ENCODE measurements around the gene TMEM88.
"Not testable (repeated sequence)": the region's sequence is repeated elsewhere in the genome, so short reads cannot be mapped to it uniquely, and the experiment has no call there.

TMEM88 gene, protein sequence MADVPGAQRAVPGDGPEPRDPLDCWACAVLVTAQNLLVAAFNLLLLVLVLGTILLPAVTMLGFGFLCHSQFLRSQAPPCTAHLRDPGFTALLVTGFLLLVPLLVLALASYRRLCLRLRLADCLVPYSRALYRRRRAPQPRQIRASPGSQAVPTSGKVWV

DNA sequence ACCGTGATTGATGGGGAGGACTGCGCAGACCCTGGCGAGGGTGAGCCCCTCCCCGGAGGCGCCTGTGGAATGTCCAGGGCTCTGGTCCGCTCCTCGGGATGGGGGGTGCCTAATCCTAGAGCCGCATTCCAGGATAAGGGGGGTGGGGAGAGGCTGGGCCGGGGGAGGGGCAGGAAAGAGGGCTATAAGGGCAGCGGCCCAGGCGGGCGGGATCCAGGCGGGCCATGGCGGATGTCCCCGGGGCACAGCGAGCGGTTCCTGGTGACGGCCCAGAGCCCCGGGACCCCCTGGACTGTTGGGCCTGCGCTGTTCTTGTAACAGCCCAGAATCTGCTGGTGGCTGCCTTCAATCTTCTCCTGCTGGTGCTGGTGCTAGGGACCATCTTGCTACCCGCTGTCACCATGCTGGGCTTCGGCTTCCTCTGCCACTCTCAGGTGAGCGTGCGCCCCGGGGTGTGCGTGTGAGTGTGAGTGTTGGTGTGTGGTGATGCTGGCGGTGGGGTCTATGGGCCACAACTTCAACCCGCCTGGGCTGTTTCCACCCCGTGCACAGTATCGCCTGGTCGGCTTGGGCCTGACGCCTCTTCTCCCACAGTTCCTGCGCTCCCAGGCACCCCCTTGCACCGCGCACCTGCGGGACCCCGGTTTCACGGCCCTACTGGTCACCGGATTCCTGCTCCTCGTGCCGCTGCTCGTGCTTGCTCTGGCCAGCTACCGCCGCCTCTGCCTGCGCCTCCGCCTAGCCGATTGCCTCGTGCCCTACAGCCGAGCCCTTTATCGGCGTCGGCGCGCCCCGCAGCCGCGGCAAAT lies at the start of gene TMEM88:
Gene TMEM88, plus strand, starts transcription at position 216 of the 809 bp plus-strand sequence. Its CDS starts 9 bp downstream, at position 225.
- FAIRE-seq = no peak

DNA sequence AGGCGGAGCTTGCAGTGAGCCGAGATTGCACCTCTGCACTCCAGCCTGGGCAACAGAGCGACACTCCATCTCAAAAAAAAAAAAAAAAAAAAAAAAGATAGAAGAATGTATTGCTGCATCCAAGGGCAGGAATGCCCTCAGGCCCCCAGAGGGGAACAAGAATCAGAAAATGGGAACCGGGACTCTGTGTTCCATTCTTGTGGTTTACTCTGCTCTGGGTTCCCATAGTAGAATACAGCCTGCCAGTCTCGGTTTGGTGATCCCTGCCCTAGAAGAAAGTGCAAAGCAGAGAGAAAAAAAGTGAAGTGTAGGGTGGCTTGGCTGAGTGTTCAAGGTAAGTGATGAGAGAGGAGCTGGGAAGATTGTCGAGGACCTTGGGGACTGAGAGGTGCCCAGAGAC lies 48.3 kb upstream of the TMEM88 start:
- FAIRE-seq = no peak

DNA sequence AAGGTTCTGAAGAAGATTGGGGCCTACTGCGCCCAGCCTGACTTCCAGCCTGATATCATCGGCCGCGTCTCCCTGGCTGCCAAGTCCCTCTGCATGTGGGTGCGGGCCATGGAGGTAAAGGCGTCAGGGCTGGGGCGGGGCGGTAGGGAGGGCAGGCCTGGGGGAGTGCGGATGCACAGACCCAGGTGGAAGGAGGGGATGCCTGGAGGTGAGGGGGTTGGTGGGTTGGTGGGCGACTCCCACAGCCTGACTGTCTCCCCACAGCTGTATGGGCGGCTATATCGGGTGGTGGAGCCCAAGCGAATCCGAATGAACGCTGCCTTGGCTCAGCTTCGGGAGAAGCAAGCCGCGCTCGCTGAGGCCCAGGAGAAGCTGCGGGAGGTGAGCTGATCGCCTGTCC lies 47.7 kb upstream of the TMEM88 start:
- FAIRE-seq = no peak

DNA sequence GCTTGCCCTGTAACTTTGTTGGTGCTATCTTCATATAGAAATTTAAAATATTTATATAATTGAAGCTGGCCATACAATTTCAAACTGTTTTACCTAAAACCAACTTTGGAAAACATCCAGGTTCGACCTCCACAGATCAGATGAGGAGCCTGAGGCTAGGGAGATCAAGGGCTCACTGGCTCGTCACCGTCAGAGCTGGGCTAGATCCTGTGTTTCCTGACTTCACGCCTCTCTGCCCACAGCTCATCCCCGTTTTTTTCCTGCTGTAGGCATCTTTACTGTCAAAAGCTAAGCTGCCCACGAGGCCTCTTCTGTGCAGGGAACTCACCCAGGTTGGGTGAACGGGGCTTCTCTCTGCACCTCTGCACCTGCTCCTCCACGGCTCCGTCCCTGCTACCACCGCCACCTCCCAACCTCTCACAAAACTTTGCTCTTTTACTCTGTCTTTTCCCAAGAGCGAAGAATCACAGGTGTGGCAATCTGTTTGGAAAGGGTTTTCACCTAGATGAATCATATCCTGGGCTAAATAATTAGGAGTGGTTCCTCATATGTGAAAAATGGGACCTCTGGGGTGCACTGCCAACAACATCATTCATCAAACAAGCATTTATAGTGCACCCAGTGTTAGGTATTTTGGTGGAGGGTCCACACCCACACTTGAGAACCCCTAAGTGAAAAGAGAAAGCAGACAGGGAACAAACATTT lies 45.6 kb upstream of the TMEM88 start:
- no peak for FAIRE-seq

DNA sequence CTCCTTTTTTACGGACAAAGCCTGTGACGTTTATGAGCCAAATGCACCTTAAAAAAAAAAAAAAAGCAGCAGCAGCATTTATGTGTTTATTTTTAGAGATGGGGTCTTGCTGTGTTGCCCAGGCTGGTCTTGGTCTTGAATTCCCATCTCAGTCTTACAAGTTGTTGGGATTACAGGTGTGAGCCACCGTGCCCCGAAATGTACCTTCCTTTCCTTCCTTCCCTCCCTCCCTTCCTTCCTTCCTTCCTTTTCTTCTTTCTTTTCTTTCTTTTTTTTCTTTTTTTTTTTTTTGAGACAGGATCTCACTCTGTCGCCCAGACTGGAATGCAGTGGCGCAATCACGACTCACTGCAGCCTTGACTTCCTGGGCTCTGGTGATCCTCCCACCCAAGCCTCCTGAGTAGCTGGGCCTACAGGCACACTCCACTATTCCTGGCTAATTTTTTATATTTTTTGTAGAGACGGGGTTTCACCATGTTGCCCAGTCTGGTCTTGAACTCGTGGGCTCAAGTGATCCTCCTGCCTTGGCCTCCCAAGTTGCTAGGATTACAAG lies 45.0 kb upstream of the TMEM88 start:
- not testable (repeated sequence) for FAIRE-seq

DNA sequence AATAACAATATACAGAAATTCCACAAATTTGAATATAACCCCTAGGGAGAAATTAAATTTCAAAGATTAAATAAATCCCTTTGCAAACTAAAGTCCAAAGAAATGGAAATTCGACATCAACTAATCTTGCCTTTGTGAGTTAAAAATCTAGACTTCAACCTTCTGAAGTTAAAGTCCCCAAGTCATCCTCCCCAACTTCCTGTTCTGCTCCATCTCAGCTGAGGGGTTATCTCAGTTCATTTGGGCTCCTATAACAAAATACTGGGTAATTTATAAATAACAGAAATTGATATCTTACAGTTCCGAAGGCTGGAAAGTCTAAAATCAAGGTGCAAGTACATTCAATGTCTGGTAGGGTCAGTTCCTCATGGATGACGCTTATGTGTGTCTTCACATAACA lies 43.6 kb upstream of the TMEM88 start:
- FAIRE-seq = no peak

DNA sequence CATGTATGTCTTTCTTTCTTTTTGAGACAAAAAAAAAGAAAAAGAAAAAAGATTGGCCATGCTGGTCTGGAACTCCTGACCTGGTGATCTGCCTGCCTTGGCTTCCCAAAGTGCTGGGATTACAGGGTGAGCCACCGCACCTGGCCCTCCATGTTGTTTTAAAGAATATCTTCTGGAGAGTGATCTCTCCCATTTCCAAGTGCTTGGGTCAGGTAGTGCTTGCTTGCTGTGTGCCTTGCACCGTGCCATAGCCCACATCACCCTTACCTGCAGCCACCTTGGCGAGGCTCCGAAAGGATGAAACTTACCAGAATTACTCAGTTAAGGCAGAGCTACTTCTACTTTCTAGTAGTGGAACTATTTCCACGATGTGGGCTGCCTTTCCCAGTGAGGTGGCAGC lies 39.9 kb upstream of the TMEM88 start:
- FAIRE-seq = no peak

DNA sequence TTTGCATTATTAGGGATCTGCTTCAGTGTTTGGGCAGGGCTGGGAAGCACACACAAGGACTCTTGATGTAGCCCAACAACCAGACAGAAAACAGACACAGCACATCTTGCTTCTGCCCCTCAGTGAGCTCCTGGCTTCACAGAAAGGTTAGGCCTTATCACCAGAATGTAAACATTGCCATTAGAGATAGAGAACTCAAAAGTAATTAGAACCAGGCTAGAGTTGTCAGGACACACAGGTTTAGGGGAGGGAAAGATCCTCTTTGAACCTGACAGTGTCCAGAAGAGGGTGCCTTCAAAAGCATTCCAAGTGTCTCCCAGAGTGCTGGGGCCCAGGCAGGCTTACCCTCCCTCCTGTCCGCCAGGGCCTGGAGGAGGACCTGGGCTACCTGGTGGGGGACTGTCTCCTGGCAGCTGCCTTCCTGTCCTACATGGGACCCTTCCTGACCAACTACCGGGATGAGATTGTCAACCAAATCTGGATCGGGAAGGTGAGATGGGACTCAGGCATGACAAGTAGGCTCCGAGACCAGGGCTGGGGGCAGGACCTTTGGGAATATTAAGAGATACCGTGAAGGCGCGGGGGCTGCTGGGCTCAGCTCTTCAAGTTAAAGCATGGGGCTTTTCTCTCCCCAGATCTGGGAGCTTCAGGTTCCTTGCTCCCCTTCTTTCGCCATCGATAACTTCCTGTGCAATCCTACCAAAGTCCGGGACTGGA lies 37.8 kb upstream of the TMEM88 start:
- no peak for FAIRE-seq

DNA sequence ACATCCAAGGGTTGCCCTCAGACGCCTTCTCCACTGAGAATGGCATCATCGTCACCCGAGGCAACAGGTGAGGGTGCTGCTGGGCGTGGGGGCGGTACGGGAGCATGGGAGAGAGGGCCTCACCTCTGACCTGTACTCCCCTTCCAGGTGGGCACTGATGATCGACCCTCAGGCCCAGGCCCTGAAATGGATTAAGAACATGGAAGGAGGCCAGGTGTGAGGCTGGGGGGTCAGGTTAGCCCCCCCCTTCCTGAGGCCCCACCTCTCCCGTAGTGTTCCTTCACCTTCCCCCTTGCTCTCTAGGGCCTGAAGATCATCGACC lies 37.3 kb upstream of the TMEM88 start:
- FAIRE-seq = no peak

DNA sequence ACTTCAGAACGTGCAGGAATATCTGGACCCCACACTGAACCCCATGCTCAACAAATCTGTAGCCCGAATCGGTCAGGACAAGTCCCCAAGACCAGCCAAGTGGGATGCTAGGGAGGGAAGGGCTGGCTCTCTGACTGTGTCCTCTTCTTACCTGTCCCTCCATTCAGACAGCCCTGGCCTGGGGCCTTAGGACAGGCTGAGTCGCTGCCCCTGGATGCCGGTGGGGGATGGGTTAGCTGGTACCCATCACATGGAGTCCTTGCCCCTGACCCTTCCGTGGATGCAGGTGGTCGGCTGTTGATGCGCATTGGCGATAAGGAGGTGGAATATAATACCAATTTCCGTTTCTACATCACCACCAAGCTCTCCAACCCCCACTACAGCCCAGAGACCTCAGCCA lies 36.8 kb upstream of the TMEM88 start:
- no peak for FAIRE-seq

DNA sequence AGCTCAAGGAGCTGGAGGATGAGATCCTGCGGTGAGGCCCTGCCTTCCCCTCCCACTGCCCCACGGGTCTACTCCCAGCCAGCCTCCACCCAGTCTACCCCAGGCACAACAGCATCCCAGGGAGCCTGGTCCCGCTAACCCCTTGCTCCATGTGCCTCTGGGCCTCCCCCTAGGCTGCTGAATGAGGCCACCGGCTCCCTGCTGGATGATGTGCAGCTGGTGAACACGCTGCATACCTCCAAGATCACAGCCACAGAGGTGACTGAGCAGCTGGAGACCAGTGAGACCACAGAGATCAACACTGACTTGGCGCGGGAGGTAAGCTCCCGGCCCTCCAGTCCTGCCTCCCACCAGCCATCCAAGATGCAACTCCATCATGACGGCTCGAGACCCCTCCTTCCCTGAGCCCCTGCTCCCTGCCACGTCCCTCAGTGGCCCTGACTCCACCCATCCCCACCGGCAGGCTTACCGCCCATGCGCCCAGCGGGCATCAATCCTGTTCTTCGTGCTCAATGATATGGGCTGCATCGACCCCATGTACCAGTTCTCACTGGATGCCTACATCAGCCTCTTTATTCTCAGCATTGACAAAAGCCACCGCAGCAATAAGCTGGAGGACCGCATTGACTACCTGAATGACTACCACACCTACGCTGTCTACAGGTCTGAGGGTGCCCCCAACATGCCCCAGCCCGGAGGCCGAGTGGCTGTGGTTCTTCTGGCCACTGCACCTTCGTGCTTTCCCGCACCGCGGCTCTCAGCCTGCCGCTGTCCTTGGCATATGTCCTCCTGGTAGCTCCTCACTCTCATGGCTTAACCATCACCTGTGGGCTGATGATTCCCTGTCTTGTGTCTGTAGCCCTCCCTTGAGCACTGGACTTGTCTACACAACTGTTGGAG lies 35.9 kb upstream of the TMEM88 start:
- FAIRE-seq = no peak

DNA sequence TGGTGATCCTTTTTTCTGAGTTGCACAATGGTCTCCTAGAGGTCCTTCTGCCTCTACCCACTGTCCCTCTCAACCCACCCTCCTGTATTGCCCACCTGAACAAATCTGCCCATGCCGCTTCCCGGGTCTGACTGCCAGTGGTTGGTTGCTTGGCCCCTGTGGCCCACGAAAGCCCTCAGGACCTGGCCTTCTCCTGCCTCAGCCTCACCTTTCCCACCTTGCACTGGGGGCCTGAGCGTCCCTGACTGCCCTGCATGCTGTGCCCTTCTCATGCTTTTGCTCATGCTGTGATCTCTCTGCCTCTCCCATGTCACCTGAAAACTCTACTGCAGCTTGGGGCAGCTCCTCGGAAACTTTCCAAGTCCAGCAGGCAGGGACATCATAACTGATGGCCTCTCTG lies 34.6 kb upstream of the TMEM88 start:
- FAIRE-seq = no peak

DNA sequence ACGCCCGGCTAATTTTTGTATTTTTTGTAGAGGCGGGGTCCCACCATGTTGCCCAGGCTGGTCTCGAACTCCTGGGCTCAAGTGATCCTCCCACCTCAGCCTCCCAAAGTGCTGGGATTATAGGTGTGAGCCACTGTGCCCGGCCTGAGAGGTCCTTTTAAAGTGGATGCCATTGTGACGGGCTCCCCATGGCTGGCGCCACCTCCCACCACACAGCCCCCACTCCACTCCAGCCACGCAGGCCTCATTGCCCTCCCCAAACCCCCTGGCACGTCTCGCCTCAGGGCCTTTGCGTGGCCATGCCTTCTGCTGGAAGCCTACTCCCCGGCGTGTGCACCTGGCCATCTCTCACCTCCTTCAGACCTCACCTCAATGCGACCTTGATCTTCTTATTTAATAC lies 32.7 kb upstream of the TMEM88 start:
- FAIRE-seq = no peak

DNA sequence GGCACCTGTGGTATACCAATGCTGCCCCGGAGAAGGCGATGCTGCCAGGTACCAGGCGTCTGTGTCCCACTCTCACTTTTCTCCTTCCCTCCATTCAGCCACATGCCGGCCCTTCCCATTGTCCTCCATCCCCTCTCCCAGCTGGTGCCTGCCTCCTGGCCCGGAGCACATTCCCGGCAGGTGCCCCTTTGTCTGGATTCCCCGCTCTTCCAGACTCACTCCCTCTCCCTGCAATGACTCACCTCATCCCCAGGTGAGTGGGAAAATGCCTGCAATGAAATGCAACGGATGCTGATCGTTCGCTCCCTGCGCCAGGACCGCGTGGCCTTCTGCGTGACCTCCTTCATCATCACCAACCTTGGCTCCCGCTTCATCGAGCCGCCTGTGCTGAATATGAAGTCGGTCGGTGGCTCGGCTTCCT lies 31.3 kb upstream of the TMEM88 start:
- FAIRE-seq = no peak

DNA sequence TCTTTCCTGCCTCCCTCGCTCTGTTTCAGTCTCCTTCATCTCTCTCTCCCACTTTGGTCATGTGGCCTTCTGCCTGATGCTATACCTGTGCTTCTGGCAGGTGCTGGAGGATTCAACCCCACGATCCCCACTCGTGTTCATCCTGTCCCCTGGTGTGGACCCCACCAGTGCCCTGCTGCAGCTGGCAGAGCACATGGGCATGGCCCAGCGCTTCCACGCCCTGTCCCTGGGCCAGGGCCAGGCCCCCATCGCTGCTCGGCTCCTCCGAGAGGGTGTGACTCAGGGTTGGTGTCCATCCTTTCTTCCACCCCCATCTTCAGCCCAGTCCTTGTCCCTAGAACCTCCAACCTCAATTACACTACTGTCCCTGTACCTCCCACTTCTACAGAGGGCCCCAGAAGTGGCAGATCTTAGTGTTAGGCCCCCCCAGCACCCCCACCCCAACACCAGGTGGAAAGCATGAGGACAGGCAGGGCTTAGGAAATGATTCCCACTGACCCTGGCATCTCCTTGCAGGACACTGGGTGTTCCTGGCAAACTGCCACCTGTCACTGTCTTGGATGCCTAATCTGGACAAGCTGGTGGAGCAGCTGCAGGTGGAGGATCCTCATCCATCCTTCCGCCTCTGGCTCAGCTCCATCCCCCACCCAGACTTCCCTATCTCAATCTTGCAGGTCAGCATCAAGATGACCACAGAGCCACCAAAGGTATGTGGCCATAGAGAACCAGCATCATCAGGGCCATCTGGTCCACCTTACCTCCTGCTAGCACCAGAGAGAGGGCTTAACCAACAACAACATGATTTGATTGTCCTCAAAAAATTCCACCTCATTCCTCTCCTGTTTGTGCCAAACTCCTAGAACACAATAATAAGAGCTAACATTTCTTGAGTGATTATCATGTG lies 30.6 kb upstream of the TMEM88 start:
- no peak for FAIRE-seq

DNA sequence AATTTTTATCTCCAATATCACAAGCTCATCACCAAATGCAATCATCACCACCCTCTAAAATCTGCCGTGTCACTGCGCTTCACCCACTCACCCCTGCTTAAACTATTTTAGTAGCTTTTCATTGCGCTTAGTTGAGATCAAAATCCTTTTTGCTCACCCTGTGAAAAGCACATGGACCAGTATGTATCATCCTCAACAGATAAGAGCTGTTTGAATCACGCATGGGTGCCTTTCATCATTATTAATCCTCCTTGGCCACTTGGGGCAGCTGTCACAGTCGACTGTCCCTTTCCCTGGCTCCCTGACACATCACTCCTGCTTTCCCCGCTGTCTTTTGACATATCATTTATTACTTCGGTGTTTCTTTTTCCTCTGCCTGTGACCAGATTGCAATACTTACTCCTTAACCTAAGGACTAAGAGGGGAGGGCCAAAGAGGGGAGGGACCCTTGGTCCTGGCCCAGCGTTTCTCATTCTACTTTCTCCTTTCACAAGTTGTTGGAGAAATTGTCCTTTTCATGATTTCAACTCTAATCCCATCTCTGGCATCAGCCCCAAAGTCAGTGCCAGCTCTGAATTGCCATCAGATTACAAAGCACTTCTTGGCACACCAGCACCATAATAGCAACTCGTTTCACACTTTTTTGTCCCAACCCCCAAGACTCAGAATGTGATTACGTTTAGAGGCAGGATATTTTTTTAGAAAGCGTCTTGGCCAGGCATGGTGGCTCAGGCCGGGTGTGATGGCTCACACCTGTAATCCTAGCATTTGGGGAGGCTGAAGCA lies 29.5 kb upstream of the TMEM88 start:
- FAIRE-seq = no peak

DNA sequence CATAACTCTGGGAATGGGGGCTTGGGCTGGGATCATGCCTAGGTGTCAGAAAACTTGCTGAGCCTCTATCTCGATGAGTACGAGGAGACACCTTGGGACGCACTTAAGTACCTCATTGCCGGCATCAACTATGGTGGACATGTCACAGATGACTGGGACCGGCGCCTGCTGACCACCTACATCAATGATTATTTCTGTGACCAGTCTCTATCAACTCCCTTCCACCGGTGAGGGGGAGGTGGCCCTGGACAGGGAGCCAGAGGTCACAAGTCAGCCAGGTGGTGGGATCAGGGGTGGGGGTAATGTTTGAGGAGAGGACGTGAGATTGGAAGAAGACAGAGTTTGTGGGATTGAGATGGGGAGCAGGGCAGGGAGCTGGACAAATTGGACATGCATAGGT lies 24.2 kb upstream of the TMEM88 start:
- no peak for FAIRE-seq

DNA sequence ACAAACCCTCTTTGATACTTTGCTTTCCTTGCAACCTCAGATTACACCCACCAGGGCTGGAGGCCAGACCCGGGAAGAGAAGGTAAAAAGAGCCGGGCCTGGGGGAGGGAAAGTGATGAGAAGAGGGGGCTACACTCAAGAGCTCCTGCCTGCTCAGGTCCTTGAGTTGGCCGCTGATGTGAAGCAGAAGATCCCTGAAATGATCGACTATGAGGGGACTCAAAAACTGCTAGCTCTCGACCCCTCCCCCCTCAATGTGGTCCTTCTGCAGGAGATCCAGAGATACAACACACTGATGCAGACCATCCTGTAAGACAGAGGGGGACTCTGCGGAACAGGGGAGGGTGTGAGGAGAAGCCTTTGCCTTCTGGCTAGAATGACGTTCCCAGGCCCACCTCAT lies 23.6 kb upstream of the TMEM88 start:
- no peak for FAIRE-seq

DNA sequence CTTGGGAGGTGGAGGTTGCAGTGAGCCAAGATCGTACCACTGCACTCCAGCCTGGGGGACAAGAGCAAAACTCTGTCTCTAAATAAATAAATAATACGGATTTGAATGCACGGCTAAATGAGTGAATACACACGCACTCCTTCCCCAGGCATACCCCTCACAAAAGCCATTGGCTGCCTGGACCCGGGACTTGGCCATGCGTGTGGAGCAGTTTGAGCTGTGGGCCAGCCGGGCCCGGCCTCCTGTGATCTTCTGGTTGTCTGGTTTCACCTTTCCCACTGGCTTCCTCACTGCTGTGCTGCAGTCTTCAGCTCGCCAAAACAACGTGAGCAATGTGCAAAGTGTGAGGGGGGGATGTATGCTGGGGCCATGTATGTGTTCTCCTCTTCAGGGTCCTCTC lies 22.4 kb upstream of the TMEM88 start:
- FAIRE-seq = no peak

Data from G401.6 (cell line).